HepG2 (cell line): Measurements from ENCODE around the gene ANKRD39. TPM values are rescaled to one million over a fixed set of nuclear protein-coding genes. Genes with fewer than 3 reads are reported as not detected.

ENCODE experiments used
- ARHGAP35 ChIP-seq: sonication (generic); formaldehyde crosslinking; IDR thresholded peaks from 2 replicates; pipeline ENCODE4 v1.9.0; 2022; ENCODE audit warnings: mild to moderate bottlenecking, inconsistent platforms, moderate library complexity, missing genetic modification reagents, borderline replicate concordance
- DR1 ChIP-seq: sonication (generic); formaldehyde crosslinking; IDR thresholded peaks from 2 replicates; pipeline ENCODE4 v1.8.0; 2021; ENCODE audit warnings: mild to moderate bottlenecking, missing genetic modification reagents, inconsistent platforms
- ELK4 ChIP-seq: sonication (generic); formaldehyde crosslinking; IDR thresholded peaks from 2 replicates; pipeline ENCODE4 v1.9.0; 2021; ENCODE audit warnings: missing genetic modification reagents, borderline replicate concordance
- HMG20A ChIP-seq: IDR thresholded peaks from 2 replicates; pipeline ENCODE4 v1.6.1; 2016; ENCODE audit warnings: borderline replicate concordance
- JARID2 ChIP-seq: sonication (generic); formaldehyde crosslinking; IDR thresholded peaks from 2 replicates; pipeline ENCODE4 v1.8.1; 2023; ENCODE audit warnings: missing genetic modification reagents, inconsistent platforms; ENCODE audit not compliant: insufficient replicate concordance
- KDM5B ChIP-seq: sonication (generic); formaldehyde crosslinking; IDR thresholded peaks from 2 replicates; pipeline ENCODE4 v1.4.0; 2020; ENCODE audit warnings: missing genetic modification reagents, mild to moderate bottlenecking, borderline replicate concordance
- MAX ChIP-seq: IDR thresholded peaks from 2 replicates; pipeline ENCODE4 v1.6.1; 2012; ENCODE audit warnings: inconsistent platforms
- MED8 ChIP-seq: sonication (generic); formaldehyde crosslinking; IDR thresholded peaks from 2 replicates; pipeline ENCODE4 v1.8.1; 2023; ENCODE audit warnings: mild to moderate bottlenecking, missing genetic modification reagents; ENCODE audit not compliant: insufficient replicate concordance
- NFKB2 ChIP-seq: sonication (generic); formaldehyde crosslinking; IDR thresholded peaks from 2 replicates; pipeline ENCODE4 v1.4.0; 2020; ENCODE audit warnings: missing genetic modification reagents, borderline replicate concordance
- NR0B2 ChIP-seq: sonication (generic); formaldehyde crosslinking; IDR thresholded peaks from 2 replicates; pipeline ENCODE4 v1.4.0; 2020; ENCODE audit warnings: mild to moderate bottlenecking, missing genetic modification reagents
- PHF5A ChIP-seq: IDR thresholded peaks from one replicate; pipeline ENCODE4 v1.6.1; 2018; ENCODE audit warnings: low read depth, missing genetic modification reagents; ENCODE audit not compliant: unreplicated experiment
- PHF8 ChIP-seq: sonication (generic); formaldehyde crosslinking; IDR thresholded peaks from 2 replicates; pipeline ENCODE4 v1.5.0; 2020; ENCODE audit warnings: missing genetic modification reagents
- PRMT3 ChIP-seq: sonication (generic); formaldehyde crosslinking; IDR thresholded peaks from 2 replicates; pipeline ENCODE4 v1.8.1; 2022; ENCODE audit warnings: low read depth, mild to moderate bottlenecking, moderate library complexity, missing genetic modification reagents, borderline replicate concordance
- RARA ChIP-seq: IDR thresholded peaks from 2 replicates; pipeline ENCODE4 v1.6.1; 2016; ENCODE audit warnings: missing genetic modification reagents, missing compliant biosample characterization
- RFX3 ChIP-seq: IDR thresholded peaks from 2 replicates; pipeline ENCODE4 v1.6.1; 2016; ENCODE audit warnings: missing biosample characterization, missing genetic modification reagents
- SOX13 ChIP-seq, 3 experiments: fragments of 450-650 bp in 1 of 3; sonication (generic) in 1 of 3; formaldehyde crosslinking in 1 of 3; IDR thresholded peaks in 2 of 3; conservative IDR thresholded peaks in 1 of 3; 2 replicates each; pipeline versions ENCODE4 v1.5.0 to v1.6.1; 2016 to 2020; ENCODE audit warnings: antibody characterized with exemption in 1 of 3, mild to moderate bottlenecking in 1 of 3, missing compliant biosample characterization in 1 of 3, missing genetic modification reagents in 1 of 3, moderate library complexity in 1 of 3
- TAF15 ChIP-seq: fragments of 200-400 bp; formaldehyde crosslinking; IDR thresholded peaks from one replicate; pipeline ENCODE4 v1.6.1; 2018; ENCODE audit warnings: mild to moderate bottlenecking, low read depth, low read length; ENCODE audit not compliant: poor library complexity, severe bottlenecking
- TCF7L2 ChIP-seq: IDR thresholded peaks from 2 replicates; pipeline ENCODE4 v1.6.1; 2011; ENCODE audit warnings: mild to moderate bottlenecking, low read depth, low read length, moderate library complexity
- U2AF1 ChIP-seq: fragments of 200-400 bp; formaldehyde crosslinking; optimal IDR thresholded peaks from 2 replicates; pipeline ENCODE3; 2017; ENCODE audit warnings: mild to moderate bottlenecking, low read depth, low read length
- ZNF124 ChIP-seq: sonication (generic); formaldehyde crosslinking; IDR thresholded peaks from 2 replicates; pipeline ENCODE4 v1.4.0; 2020; ENCODE audit warnings: missing genetic modification reagents
- ZNF160 ChIP-seq: sonication (generic); formaldehyde crosslinking; IDR thresholded peaks from 2 replicates; pipeline ENCODE4 v1.8.0; 2022; ENCODE audit warnings: mild to moderate bottlenecking, inconsistent platforms, missing genetic modification reagents
- ZNF431 ChIP-seq: sonication (generic); formaldehyde crosslinking; IDR thresholded peaks from 2 replicates; pipeline ENCODE4 v1.9.0; 2022; ENCODE audit warnings: missing genetic modification reagents, low read depth, mild to moderate bottlenecking, borderline replicate concordance
- ZNF432 ChIP-seq: sonication (generic); formaldehyde crosslinking; IDR thresholded peaks from 2 replicates; pipeline ENCODE4 v1.5.0; 2020; ENCODE audit warnings: missing genetic modification reagents, mild to moderate bottlenecking, borderline replicate concordance
- ZNF441 ChIP-seq: sonication (generic); formaldehyde crosslinking; IDR thresholded peaks from 2 replicates; pipeline ENCODE4 v1.7.0; 2021; ENCODE audit warnings: missing genetic modification reagents, borderline replicate concordance
- ZNF468 ChIP-seq: sonication (generic); formaldehyde crosslinking; IDR thresholded peaks from 2 replicates; pipeline ENCODE4 v1.8.0; 2022; ENCODE audit warnings: mild to moderate bottlenecking, moderate library complexity, missing genetic modification reagents
- ZNF552 ChIP-seq: sonication (generic); formaldehyde crosslinking; IDR thresholded peaks from 2 replicates; pipeline ENCODE4 v1.9.0; 2022; ENCODE audit warnings: missing genetic modification reagents, mild to moderate bottlenecking, borderline replicate concordance
- ZNF557 ChIP-seq: sonication (generic); formaldehyde crosslinking; IDR thresholded peaks from 2 replicates; pipeline ENCODE4 v1.4.0; 2020; ENCODE audit warnings: missing genetic modification reagents
- ZNF563 ChIP-seq: sonication (generic); formaldehyde crosslinking; IDR thresholded peaks from 2 replicates; pipeline ENCODE4 v1.8.0; 2022; ENCODE audit warnings: mild to moderate bottlenecking, moderate library complexity, missing genetic modification reagents
- ZNF776 ChIP-seq: sonication (generic); formaldehyde crosslinking; IDR thresholded peaks from 2 replicates; pipeline ENCODE4 v1.4.0; 2020; ENCODE audit warnings: mild to moderate bottlenecking, missing genetic modification reagents
- polyA plus RNA-seq, 8 experiments: library from polyadenylated mRNA; depleted of rRNA in 3 of 8; stranded (reverse) in 7 of 8; unstranded in 1 of 8; fragments of >200 nt; fragmentation: Illumina TruSeq in 4 of 8; extraction: Trizol in 4 of 8; gene quantifications; 2 replicates each; pipeline versions ENCODE4 v1.2.1 to v1.2.3, GENCODE V29; 2011 to 2016; ENCODE audit warnings: low read depth in 4 of 8, missing spikeins in 1 of 8, mixed read lengths in 1 of 8; ENCODE audit not compliant: insufficient read depth in 1 of 8
- total RNA-seq, 5 experiments: library from RNA; depleted of rRNA; stranded (reverse); fragments of >200 nt; fragmentation: Illumina TruSeq; extraction: Trizol; gene quantifications; 2 replicates each; pipeline ENCODE4 v1.2.3, GENCODE V29; 2016; ENCODE audit warnings: low read depth in 1 of 5

ANKRD39 gene
- total and polyA plus RNA-seq, 2 of the 13 experiments (the other 11 are each of a cell fraction or from before 2014, with no cell fraction given): 23.2 to 24.8 TPM

GRCh38 chr2:96815326-96816126, 42.3 kb downstream of the ANKRD39 start (continued):
- no peak; the same call in 1 of the 2 replicates for TF ChIP-seq ZNF563
- peak; percentile 45 for TF ChIP-seq MAX
- TF ChIP-seq ZNF124 (CRISPR knock-in tag): no peak
- TF ChIP-seq PHF5A (CRISPR knock-in tag): no peak
- TF ChIP-seq NFKB2 (CRISPR knock-in tag): peak; percentile 9; the same call in 1 of the 2 replicates
- TF ChIP-seq SOX13 (IDR thresholded peaks at IDR 0.05): no peak
- no peak for TF ChIP-seq SOX13 (CRISPR knock-in tag; conservative IDR thresholded peaks at IDR 0.05 in 1 of 2, IDR thresholded peaks at IDR 0.05 in 1 of 2)
- no peak for TF ChIP-seq RFX3 (CRISPR knock-in tag)
- TF ChIP-seq MED8 (CRISPR knock-in tag): no peak
- TF ChIP-seq TCF7L2: no peak
- no peak; the same call in none of the 2 replicates for TF ChIP-seq ZNF431 (CRISPR knock-in tag)
- TF ChIP-seq ZNF468 (CRISPR knock-in tag): no peak
- no peak for TF ChIP-seq ZNF557 (CRISPR knock-in tag)
- TF ChIP-seq RARA (CRISPR knock-in tag): peak; percentile 19; the same call in 1 of the 2 replicates
- no peak; the same call in 1 of the 2 replicates for TF ChIP-seq ZNF432 (CRISPR knock-in tag)
- no peak for TF ChIP-seq U2AF1
- TF ChIP-seq PHF8 (CRISPR knock-in tag): peak; percentile 85
- no peak for TF ChIP-seq DR1 (CRISPR knock-in tag)
- no peak; the same call in 1 of the 2 replicates for TF ChIP-seq ZNF160 (CRISPR knock-in tag)
- no peak for TF ChIP-seq ELK4 (CRISPR knock-in tag)
- TF ChIP-seq HMG20A (CRISPR knock-in tag): no peak
- no peak for TF ChIP-seq ZNF441 (CRISPR knock-in tag)
- TF ChIP-seq TAF15: no peak
- peak; percentile 48; the same call in 1 of the 2 replicates for TF ChIP-seq KDM5B
- no peak for TF ChIP-seq ZNF776 (CRISPR knock-in tag)
- no peak; the same call in 1 of the 2 replicates for TF ChIP-seq ARHGAP35 (CRISPR knock-in tag)
- TF ChIP-seq PRMT3 (CRISPR knock-in tag): 0 out of 2 replicates have a peak, but pooled peaks have one; percentile 22
- TF ChIP-seq NR0B2 (CRISPR knock-in tag): no peak
- no peak for TF ChIP-seq JARID2 (CRISPR knock-in tag)
- TF ChIP-seq ZNF552 (CRISPR knock-in tag): no peak
